ENCODE measurements around the gene KLC1.
A peak's percentile ranks its signal among the peaks of the same experiment; 100 is the strongest.

The KLC1 gene

GRCh38 chr14:103738166-103738565 lies 109.2 kb downstream of the KLC1 start:
- DNase-seq = no peak

DNA sequence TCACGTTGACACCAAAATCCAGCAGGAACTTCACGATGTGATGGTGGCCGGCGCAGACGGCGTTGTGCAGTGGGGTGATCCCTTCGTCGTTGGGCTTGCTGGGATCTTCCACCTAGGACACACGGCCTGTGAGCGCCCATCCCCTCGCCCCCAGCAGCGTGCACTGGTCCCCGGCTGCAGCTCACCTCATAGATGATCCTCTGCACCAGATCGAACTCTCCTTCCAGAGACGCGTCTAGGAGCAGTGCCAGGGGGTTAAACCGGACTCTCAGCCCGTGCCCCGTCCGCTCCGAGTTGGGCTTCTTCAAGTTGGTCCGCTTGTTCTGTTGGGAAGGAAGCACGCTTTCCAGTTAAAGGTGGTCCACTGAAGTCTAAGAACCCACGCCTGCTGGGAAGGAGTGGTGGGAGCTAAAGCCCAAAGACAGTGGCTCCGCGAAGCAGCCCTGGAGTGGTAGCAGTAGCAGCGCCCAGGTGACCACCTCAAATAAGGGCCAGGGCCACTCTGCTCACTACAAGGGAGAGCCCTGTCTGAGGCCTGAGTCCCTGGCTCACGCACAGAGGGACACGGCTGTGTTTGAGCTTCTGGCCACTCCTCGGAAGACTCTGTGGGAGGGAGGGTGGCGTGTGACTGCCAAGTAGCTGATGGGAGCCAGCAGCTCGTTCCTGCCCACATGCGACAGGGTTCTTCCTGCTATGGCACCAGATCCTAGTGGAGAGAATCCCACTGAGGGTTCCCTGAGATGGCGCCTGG lies 109.9 kb downstream of the KLC1 start:
- DNase-seq = no peak

DNA sequence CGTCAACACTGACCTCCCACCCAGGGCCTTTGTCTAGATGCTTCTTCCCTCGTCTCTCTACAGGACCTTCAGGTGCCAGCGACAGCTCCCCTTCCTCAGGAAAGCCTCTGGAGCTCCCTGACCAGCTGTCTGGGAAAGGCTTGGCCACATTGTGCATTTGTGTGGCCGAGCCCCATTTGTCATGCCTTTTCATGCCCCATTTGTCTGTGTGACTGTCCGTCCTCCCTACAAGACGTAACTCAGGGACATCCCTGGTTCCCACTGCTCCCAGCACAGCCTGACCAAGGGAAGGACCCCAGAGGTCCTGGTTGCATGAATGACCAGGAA lies 110.4 kb downstream of the KLC1 start:
- no peak for DNase-seq

- DNase-seq = no peak
Measured at GRCh38 chr14:103739793-103740501, 110.9 kb downstream of the KLC1 start.

DNA sequence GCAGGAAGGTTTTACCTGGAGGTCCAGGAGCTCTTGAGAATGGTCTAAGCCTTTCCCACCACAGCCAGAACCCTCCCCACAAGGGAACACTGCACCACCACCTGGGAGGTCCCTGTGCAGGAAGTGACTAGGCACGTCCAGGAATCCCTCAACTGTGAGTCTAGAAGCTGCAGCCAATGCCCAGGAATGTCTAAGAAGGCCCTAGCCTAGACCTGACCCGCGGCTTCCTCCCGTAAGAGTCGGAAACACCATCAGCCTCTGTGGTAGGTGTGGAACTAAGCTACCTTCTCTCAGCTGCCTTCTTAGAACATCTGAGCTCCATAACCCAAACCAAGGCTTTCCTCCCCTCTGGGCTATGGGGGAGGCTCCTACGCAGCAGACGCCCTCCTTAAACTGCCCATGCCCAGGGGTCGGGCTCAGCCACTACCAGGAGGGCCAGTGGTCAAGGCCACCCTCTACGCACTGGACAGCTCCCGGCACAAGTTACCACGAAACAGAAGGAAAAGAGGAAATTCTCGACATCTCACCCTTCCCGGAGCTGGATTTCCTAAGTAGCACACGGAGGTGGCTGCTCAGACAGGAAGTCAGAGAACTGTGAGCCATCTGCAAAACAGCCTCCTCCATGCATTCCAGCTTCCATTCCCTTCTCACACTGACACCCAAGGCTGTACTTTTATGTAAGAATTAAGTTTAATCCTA lies 112.1 kb downstream of the KLC1 start:
- DNase-seq = no peak

GRCh38 chr14:103741876-103742275 lies 112.9 kb downstream of the KLC1 start:
- no peak for DNase-seq

- DNase-seq = no peak
Measured at GRCh38 chr14:103742499-103743255, 113.7 kb downstream of the KLC1 start.

DNA sequence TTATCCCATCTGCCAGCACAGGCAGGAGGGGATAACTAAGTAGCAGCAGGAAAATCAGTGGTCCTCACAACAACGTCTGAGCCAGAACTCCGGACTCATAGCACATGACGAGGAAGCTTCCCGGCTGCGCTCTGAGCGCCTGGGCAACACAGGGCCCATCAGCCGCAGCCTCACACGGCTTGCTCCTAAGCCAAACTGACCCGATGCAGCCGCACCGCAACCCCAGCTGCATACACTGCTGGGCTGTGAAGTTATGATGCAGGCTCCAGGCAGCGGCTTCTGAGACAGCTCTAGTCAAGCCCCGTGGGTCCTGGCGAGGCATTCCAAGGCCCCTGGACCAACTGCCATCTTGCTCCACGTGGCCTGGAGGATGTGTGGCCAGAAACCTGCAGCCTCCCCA lies 114.7 kb downstream of the KLC1 start:
- DNase-seq = no peak

DNA sequence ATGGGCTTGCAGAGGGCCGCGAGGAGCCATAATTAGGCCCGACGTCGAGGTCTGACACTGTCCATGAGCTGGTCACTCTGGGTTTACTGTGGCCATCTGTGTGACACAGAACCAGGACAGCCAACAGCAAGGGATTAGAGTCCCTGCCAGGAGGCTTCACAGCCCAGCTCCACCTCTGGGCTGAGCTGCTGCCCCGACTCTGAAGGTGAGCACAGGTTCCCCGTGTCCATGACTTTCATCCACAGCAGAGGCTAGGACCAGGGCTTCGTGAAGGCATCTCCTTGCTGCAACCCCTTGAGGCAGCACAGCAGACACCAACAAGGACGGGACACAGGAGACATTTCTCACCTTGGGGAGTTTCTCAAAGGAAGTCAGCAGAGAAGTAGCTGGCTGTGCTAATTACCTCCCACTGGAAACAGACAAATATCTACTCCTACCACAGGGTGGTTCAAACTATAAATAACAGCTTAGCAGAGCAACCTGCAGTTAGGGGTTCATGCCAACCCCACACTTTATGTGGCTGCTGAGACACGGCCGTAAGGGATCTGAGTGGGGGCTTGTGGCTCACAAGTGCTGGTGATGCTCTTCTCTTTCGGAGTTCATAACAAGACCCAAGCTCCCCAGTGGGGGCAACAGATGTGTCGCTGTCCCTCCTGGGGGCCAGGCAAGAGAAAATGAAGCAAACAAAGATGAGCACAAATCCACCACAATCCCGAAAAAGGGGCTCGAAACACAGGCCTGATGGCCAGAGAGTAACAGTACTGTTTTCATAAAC lies 115.8 kb downstream of the KLC1 start:
- DNase-seq = no peak

- DNase-seq = no peak
Measured at GRCh38 chr14:103745424-103745823, 116.4 kb downstream of the KLC1 start.

DNA sequence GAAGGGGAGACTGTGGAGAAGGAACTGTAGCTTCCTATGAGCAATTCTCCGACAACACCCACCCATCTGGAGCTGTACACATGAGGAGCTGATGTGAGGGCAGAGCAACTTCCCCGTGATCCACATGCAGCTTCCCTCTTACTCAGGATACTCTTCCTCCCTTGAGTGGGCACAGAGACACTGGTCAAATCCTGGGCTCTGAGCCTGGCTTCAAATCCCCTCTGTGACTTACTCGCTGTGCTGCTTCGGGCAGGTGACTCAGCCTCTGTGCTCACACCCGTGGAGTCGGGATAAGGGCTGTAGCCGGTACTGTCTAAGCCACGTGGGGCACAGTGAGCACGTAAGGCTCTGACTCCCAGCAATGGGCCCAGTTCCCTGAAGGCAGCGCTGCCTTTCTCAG lies 117.7 kb downstream of the KLC1 start:
- no peak for DNase-seq

- peak in 5 of 6 experiments; percentile 26 to 57 (median 52) for DNase-seq
Measured at GRCh38 chr14:103748534-103748857, 119.5 kb downstream of the KLC1 start.

- DNase-seq = no peak
Measured at GRCh38 chr14:103749452-103749851, 120.4 kb downstream of the KLC1 start.

DNA sequence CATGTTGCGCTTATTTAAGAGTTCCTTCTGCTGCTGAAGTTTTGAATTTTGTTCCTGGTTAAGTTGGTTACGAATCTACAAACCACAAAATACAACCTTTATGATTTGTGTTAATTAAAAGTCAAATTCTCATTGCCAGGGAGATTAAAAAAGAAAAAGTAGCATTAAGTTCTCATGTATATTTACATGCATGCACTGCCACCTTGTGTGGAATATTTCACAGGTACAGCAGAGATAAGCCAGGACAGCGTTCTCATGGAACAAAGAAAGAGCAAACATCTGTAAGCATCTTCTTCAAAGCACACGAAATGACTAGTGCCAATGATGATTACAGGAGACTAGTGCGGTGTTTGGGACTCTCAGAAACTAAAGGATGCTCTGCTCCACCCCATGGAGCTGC lies 120.8 kb downstream of the KLC1 start:
- DNase-seq = no peak
